ENCODE results near the gene CEP128.

The CEP128 gene

GRCh38 chr14:80485764-80486163 lies 455.8 kb downstream of the CEP128 start:
- H3K36me3 ChIP-seq (ENCODE audit: control insufficient read depth in 1 of 2, insufficient read depth in 2 of 2, low read length in 2 of 2): no peaks in the 10 kb centered on the region
- no peak overlapping the region for H3K23ac ChIP-seq (ENCODE audit: low read length)
- H2BK12ac ChIP-seq (ENCODE audit: low read length): no peak overlapping the region
- no peaks in the 10 kb centered on the region for H3K79me2 ChIP-seq (ENCODE audit: control insufficient read depth, insufficient read depth, low read length, poor library complexity)
- H2AFZ ChIP-seq (ENCODE audit: insufficient read depth, low read length, poor library complexity): no peak overlapping the region
- H3K4ac ChIP-seq (ENCODE audit: low read depth, low read length): no peak overlapping the region
- H4K8ac ChIP-seq (ENCODE audit: low read depth, low read length): no peak overlapping the region
- H4K12ac ChIP-seq (ENCODE audit: low read depth, low read length): no peak overlapping the region
- no peaks in the 10 kb centered on the region for H3K9me3 ChIP-seq (ENCODE audit: insufficient read depth, low read depth, low read length)
- DNase-seq: no peak
- H3K27me3 ChIP-seq (ENCODE audit: insufficient read depth, low read length): no peaks in the 10 kb centered on the region
- H3K9ac ChIP-seq (ENCODE audit: low read length): no peak overlapping the region
- WGBS (ENCODE audit: extremely low coverage, insufficient coverage, insufficient read length): no CpG with 5 or more reads among the region's 2 CpGs
- no peak overlapping the region for H2BK5ac ChIP-seq (ENCODE audit: low read depth, low read length, poor library complexity)
- no peak overlapping the region for H3K27ac ChIP-seq (ENCODE audit: low read depth, low read length)
- H2BK120ac ChIP-seq (ENCODE audit: insufficient read depth, low read length, poor library complexity): no peak overlapping the region
- no peak overlapping the region for H3K4me3 ChIP-seq (ENCODE audit: low read depth, low read length)
- no peak overlapping the region for H3K14ac ChIP-seq (ENCODE audit: low read length)
- H4K91ac ChIP-seq (ENCODE audit: low read depth, low read length): no peak overlapping the region
- no peaks in the 10 kb centered on the region for H3K4me1 ChIP-seq (ENCODE audit: control insufficient read depth in 1 of 2, insufficient read depth in 2 of 2, low read length in 2 of 2)
- H2AK5ac ChIP-seq (ENCODE audit: low read length): no peak overlapping the region
- H3K79me1 ChIP-seq (ENCODE audit: low read length): no peaks in the 10 kb centered on the region
- no peak overlapping the region for H3K18ac ChIP-seq (ENCODE audit: low read length)
- no peak overlapping the region for H3K4me2 ChIP-seq (ENCODE audit: low read length)

- Histone ChIP-seq H3K79me2 (ENCODE audit: control insufficient read depth, insufficient read depth, low read length, poor library complexity) (no peaks in the 10 kb centered on the region), H4K8ac (ENCODE audit: low read depth, low read length) (no peak overlapping the region), H3K4me3 (ENCODE audit: low read depth, low read length) (no peak overlapping the region), H3K23ac (ENCODE audit: low read length) (no peak overlapping the region), H4K91ac (ENCODE audit: low read depth, low read length) (no peak overlapping the region), H3K14ac (ENCODE audit: low read length) (no peak overlapping the region), H4K12ac (ENCODE audit: low read depth, low read length) (no peak overlapping the region), H3K27ac (ENCODE audit: low read depth, low read length) (no peak overlapping the region), H3K18ac (ENCODE audit: low read length) (no peak overlapping the region), H3K4ac (ENCODE audit: low read depth, low read length) (no peak overlapping the region), H2BK120ac (ENCODE audit: insufficient read depth, low read length, poor library complexity) (no peak overlapping the region), H3K27me3 (ENCODE audit: insufficient read depth, low read length) (no peaks in the 10 kb centered on the region), H3K36me3 (ENCODE audit: control insufficient read depth in 1 of 2, insufficient read depth in 2 of 2, low read length in 2 of 2) (no peaks in the 10 kb centered on the region), H3K9ac (ENCODE audit: low read length) (no peak overlapping the region), H2BK12ac (ENCODE audit: low read length) (no peak overlapping the region), H3K79me1 (ENCODE audit: low read length) (no peaks in the 10 kb centered on the region), H3K4me2 (ENCODE audit: low read length) (no peak overlapping the region), H2AFZ (ENCODE audit: insufficient read depth, low read length, poor library complexity) (no peak overlapping the region), H2BK5ac (ENCODE audit: low read depth, low read length, poor library complexity) (no peak overlapping the region), H3K4me1 (ENCODE audit: control insufficient read depth in 1 of 2, insufficient read depth in 2 of 2, low read length in 2 of 2) (no peaks in the 10 kb centered on the region), H3K9me3 (ENCODE audit: insufficient read depth, low read depth, low read length) (no peaks in the 10 kb centered on the region), H2AK5ac (ENCODE audit: low read length) (no peak overlapping the region)
- no peak for DNase-seq
- no CpG with 5 or more reads among the region's 2 CpGs for WGBS (ENCODE audit: extremely low coverage, insufficient coverage, insufficient read length)
Observed at GRCh38 chr14:80483331-80483730, 458.2 kb downstream of the CEP128 start.

GRCh38 chr14:80477388-80478160 lies 464.0 kb downstream of the CEP128 start:
- H3K27ac ChIP-seq (ENCODE audit: low read depth, low read length): no peak overlapping the region
- H2BK5ac ChIP-seq (ENCODE audit: low read depth, low read length, poor library complexity): no peak overlapping the region
- H4K8ac ChIP-seq (ENCODE audit: low read depth, low read length): no peak overlapping the region
- no peaks in the 10 kb centered on the region for H3K4me1 ChIP-seq (ENCODE audit: control insufficient read depth in 1 of 2, insufficient read depth in 2 of 2, low read length in 2 of 2)
- H3K9ac ChIP-seq (ENCODE audit: low read length): no peak overlapping the region
- no peak for DNase-seq
- H3K18ac ChIP-seq (ENCODE audit: low read length): no peak overlapping the region
- no peak overlapping the region for H4K12ac ChIP-seq (ENCODE audit: low read depth, low read length)
- H3K14ac ChIP-seq (ENCODE audit: low read length): no peak overlapping the region
- H2AK5ac ChIP-seq (ENCODE audit: low read length): no peak overlapping the region
- no peaks in the 10 kb centered on the region for H3K27me3 ChIP-seq (ENCODE audit: insufficient read depth, low read length)
- no peak overlapping the region for H3K4me2 ChIP-seq (ENCODE audit: low read length)
- H4K91ac ChIP-seq (ENCODE audit: low read depth, low read length): no peak overlapping the region
- peaks cover 6% of the 10 kb centered on the region for H3K9me3 ChIP-seq (ENCODE audit: insufficient read depth, low read depth, low read length)
- H3K36me3 ChIP-seq (ENCODE audit: control insufficient read depth in 1 of 2, insufficient read depth in 2 of 2, low read length in 2 of 2): no peaks in the 10 kb centered on the region
- H3K4me3 ChIP-seq (ENCODE audit: low read depth, low read length): no peak overlapping the region
- no peaks in the 10 kb centered on the region for H3K79me1 ChIP-seq (ENCODE audit: low read length)
- H3K79me2 ChIP-seq (ENCODE audit: control insufficient read depth, insufficient read depth, low read length, poor library complexity): no peaks in the 10 kb centered on the region
- no peak overlapping the region for H3K4ac ChIP-seq (ENCODE audit: low read depth, low read length)
- no peak overlapping the region for H2BK12ac ChIP-seq (ENCODE audit: low read length)
- H2BK120ac ChIP-seq (ENCODE audit: insufficient read depth, low read length, poor library complexity): no peak overlapping the region
- H2AFZ ChIP-seq (ENCODE audit: insufficient read depth, low read length, poor library complexity): no peak overlapping the region
- no CpG with 5 or more reads among the region's 6 CpGs for WGBS (ENCODE audit: extremely low coverage, insufficient coverage, insufficient read length)
- H3K23ac ChIP-seq (ENCODE audit: low read length): no peak overlapping the region

GRCh38 chr14:80475074-80475473 lies 466.5 kb downstream of the CEP128 start:
- no peak for DNase-seq
- Histone ChIP-seq H3K79me2 (ENCODE audit: control insufficient read depth, insufficient read depth, low read length, poor library complexity) (no peaks in the 10 kb centered on the region), H3K4me1 (ENCODE audit: control insufficient read depth in 1 of 2, insufficient read depth in 2 of 2, low read length in 2 of 2) (no peaks in the 10 kb centered on the region), H2BK12ac (ENCODE audit: low read length) (no peak overlapping the region), H2BK120ac (ENCODE audit: insufficient read depth, low read length, poor library complexity) (no peak overlapping the region), H2AK5ac (ENCODE audit: low read length) (no peak overlapping the region), H3K4me3 (ENCODE audit: low read depth, low read length) (no peak overlapping the region), H3K4ac (ENCODE audit: low read depth, low read length) (no peak overlapping the region), H3K36me3 (ENCODE audit: control insufficient read depth in 1 of 2, insufficient read depth in 2 of 2, low read length in 2 of 2) (no peaks in the 10 kb centered on the region), H3K27me3 (ENCODE audit: insufficient read depth, low read length) (no peaks in the 10 kb centered on the region), H3K9me3 (ENCODE audit: insufficient read depth, low read depth, low read length) (peaks cover 8% of the 10 kb centered on the region), H2AFZ (ENCODE audit: insufficient read depth, low read length, poor library complexity) (no peak overlapping the region), H3K18ac (ENCODE audit: low read length) (no peak overlapping the region), H3K14ac (ENCODE audit: low read length) (no peak overlapping the region), H4K8ac (ENCODE audit: low read depth, low read length) (no peak overlapping the region), H3K27ac (ENCODE audit: low read depth, low read length) (no peak overlapping the region), H2BK5ac (ENCODE audit: low read depth, low read length, poor library complexity) (no peak overlapping the region), H4K12ac (ENCODE audit: low read depth, low read length) (no peak overlapping the region), H3K4me2 (ENCODE audit: low read length) (no peak overlapping the region), H3K79me1 (ENCODE audit: low read length) (no peaks in the 10 kb centered on the region), H4K91ac (ENCODE audit: low read depth, low read length) (no peak overlapping the region), H3K9ac (ENCODE audit: low read length) (no peak overlapping the region), H3K23ac (ENCODE audit: low read length) (no peak overlapping the region)
- no CpG with 5 or more reads among the region's 4 CpGs for WGBS (ENCODE audit: extremely low coverage, insufficient coverage, insufficient read length)
